B cell (primary cell): Measurements from ENCODE around the gene MFSD11. TPM values are rescaled to one million over a fixed set of nuclear protein-coding genes. Genes with fewer than 3 reads are reported as not detected.
"Not testable (repeated sequence)": the region's sequence is repeated elsewhere in the genome, so short reads cannot be mapped to it uniquely, and the experiment has no call there.

Source experiments
- ATAC-seq: fragments of 200-7000 bp; cut with Tn5 transposase; one replicate; pipeline ENCODE4 v1.10.0; 2021; ENCODE audit warnings: low read depth, mild to moderate bottlenecking, moderate number of reproducible peaks, moderate library complexity
- CTCF ChIA-PET: fragments of 350-600 bp; sonication (Branson Sonifier 250); formaldehyde crosslinking; loops from one replicate; lab custom pipeline; 2021; ENCODE audit warnings: antibody characterized with exemption, inconsistent platforms; lab: Charles Lee
- POLR2A ChIA-PET: fragments of 350-600 bp; sonication (Branson Sonifier 250); formaldehyde crosslinking; loops from one replicate; lab custom pipeline; 2021; ENCODE audit warnings: antibody characterized with exemption; lab: Charles Lee
- DNase-seq: peaks from one replicate; pipeline ENCODE4 v3.0.0; 2013
- H2AFZ ChIP-seq: 2 replicates; pipeline ENCODE4 v1.6.1; 2012; ENCODE audit warnings: mild to moderate bottlenecking, low read depth, low read length; ENCODE audit not compliant: insufficient read depth, poor library complexity, severe bottlenecking
- H3K27ac ChIP-seq, 2 donors: 1 replicate in 1 of 2; 2 replicates in 1 of 2; pipeline ENCODE4 v1.5.1; 2012 to 2013; ENCODE audit warnings: low read length in 2 of 2, mild to moderate bottlenecking in 2 of 2, moderate library complexity in 1 of 2
- H3K27me3 ChIP-seq, 4 experiments: fragments of 200-600 bp in 1 of 4; sonication (generic) in 1 of 4; replicated peaks in 1 of 4; 1 replicate in 2 of 4; 2 replicates in 2 of 4; pipeline versions ENCODE4 v1.6.1 to v1.7.0; 2013 to 2016; ENCODE audit warnings: low read length in 3 of 4, mild to moderate bottlenecking in 2 of 4, mixed read lengths in 1 of 4, moderate library complexity in 1 of 4; ENCODE audit not compliant: insufficient read depth in 4 of 4, control insufficient read depth in 3 of 4; ENCODE audit errors: control extremely low read depth in 1 of 4
- H3K36me3 ChIP-seq, 2 experiments: replicated peaks in 1 of 2; 1 replicate in 1 of 2; 2 replicates in 1 of 2; pipeline versions ENCODE4 v1.6.1 to v1.7.1; 2013; ENCODE audit warnings: low read length in 1 of 2; ENCODE audit not compliant: insufficient read depth in 2 of 2, control insufficient read depth in 1 of 2; ENCODE audit errors: control extremely low read depth in 1 of 2, extremely low read depth in 1 of 2
- H3K4me1 ChIP-seq, 2 donors: fragments of 200-600 bp in 1 of 2; sonication (generic) in 1 of 2; 1 replicate in 1 of 2; 2 replicates in 1 of 2; pipeline versions ENCODE4 v1.5.1 to v1.6.1; 2013 to 2017; ENCODE audit warnings: low read length in 2 of 2; ENCODE audit not compliant: control insufficient read depth in 2 of 2, insufficient read depth in 2 of 2
- H3K4me2 ChIP-seq: replicated peaks from 2 replicates; pipeline ENCODE3; 2012; ENCODE audit warnings: mild to moderate bottlenecking, low read depth, low read length; ENCODE audit not compliant: poor library complexity, severe bottlenecking
- H3K4me3 ChIP-seq, 5 experiments: fragments of 200-600 bp in 1 of 5; sonication (generic) in 1 of 5; 1 replicate in 3 of 5; 2 replicates in 2 of 5; pipeline versions ENCODE4 v1.5.1 to v1.7.0; 2011 to 2016; ENCODE audit warnings: low read length in 4 of 5, mild to moderate bottlenecking in 4 of 5, low read depth in 2 of 5, control low read depth in 1 of 5, moderate library complexity in 1 of 5; ENCODE audit not compliant: insufficient read depth in 1 of 5; ENCODE audit errors: control extremely low read depth in 1 of 5, extremely low read depth in 1 of 5
- H3K79me2 ChIP-seq: fragments of 200-600 bp; sonication (generic); one replicate; pipeline ENCODE4 v1.6.0; 2016; ENCODE audit warnings: low read length; ENCODE audit not compliant: control insufficient read depth, insufficient read depth
- H3K9ac ChIP-seq: fragments of 200-600 bp; sonication (generic); 2 replicates; pipeline ENCODE4 v1.6.1; 2017; ENCODE audit warnings: mild to moderate bottlenecking, low read length, moderate library complexity
- H3K9me3 ChIP-seq, 3 donors: one replicate each; pipeline versions ENCODE4 v1.6.1 to v1.7.1; 2013; ENCODE audit warnings: low read length in 2 of 3; ENCODE audit not compliant: control insufficient read depth in 2 of 3, insufficient read depth in 1 of 3; ENCODE audit errors: control extremely low read depth in 1 of 3
- H4K20me1 ChIP-seq: 2 replicates; pipeline ENCODE4 v1.6.0; 2012; ENCODE audit warnings: mild to moderate bottlenecking, low read length; ENCODE audit not compliant: insufficient read depth, control insufficient read depth, poor library complexity, severe bottlenecking
- H3K27ac Mint-ChIP-seq: one replicate; pipeline ENCODE4 v1.8.0; 2021; ENCODE audit warnings: mixed read lengths
- H3K27me3 Mint-ChIP-seq: one replicate; pipeline ENCODE4 v1.8.0; 2021; ENCODE audit warnings: mixed read lengths
- H3K4me1 Mint-ChIP-seq: one replicate; pipeline ENCODE4 v1.8.0; 2021; ENCODE audit warnings: mixed read lengths
- H3K4me3 Mint-ChIP-seq: one replicate; pipeline ENCODE4 v1.8.0; 2021; ENCODE audit warnings: mixed read lengths
- H3K9me3 Mint-ChIP-seq: one replicate; pipeline ENCODE4 v1.8.0; 2022; ENCODE audit warnings: mixed read lengths; ENCODE audit not compliant: insufficient read depth
- EZH2 ChIP-seq: IDR thresholded peaks from 2 replicates; pipeline ENCODE4 v1.6.1; 2012; ENCODE audit warnings: borderline replicate concordance, low read depth, mild to moderate bottlenecking, moderate library complexity, low read length; ENCODE audit not compliant: insufficient read depth, poor library complexity, severe bottlenecking
- WGBS: methylation state at CpG from one replicate; pipeline ENCODE4 v1.1.5; 2013; ENCODE audit warnings: missing lambda C conversion rate; ENCODE audit not compliant: insufficient coverage; 5-methylcytosine and 5-hydroxymethylcytosine counted together
- intact Hi-C: fragments of 100-400 bp; cut with micrococcal nuclease; formaldehyde crosslinking; loops from one replicate; pipeline ENCODE4 v1.10.0; 2022
- polyA plus RNA-seq: library from polyadenylated mRNA; depleted of rRNA; stranded (reverse); fragments of >200 nt; gene quantifications from 2 replicates; pipeline ENCODE4 v1.2.3, GENCODE V29; 2012
- total RNA-seq, 2 donors: library from RNA; stranded (reverse); fragments of 120-200 nt in 1 of 2; gene quantifications; 1 replicate in 1 of 2; 2 replicates in 1 of 2; pipeline versions ENCODE4 v1.2.3 to v1.2.4, GENCODE V29; 2013 to 2022
- TF ChIP-seq, protein P1 (sequence below): fragments of 200-600 bp; IDR thresholded peaks from one replicate; pipeline ENCODE4 v1.8.0; 2022; ENCODE audit warnings: antibody characterized with exemption, mild to moderate bottlenecking

Gene MFSD11
- total and polyA plus RNA-seq, 2 donors (not counting 1 experiment from before 2014, with no cell fraction given) = 24.5 to 36.4 TPM

GRCh38 chr17:76710863-76711611 is 26.9 kb upstream of the MFSD11 start, which contains the start of gene MXRA7:
TSS of gene MXRA7 (minus strand) at chr17:76710965. CDS start at chr17:76710946, 19 bp downstream.
- Mint-ChIP-seq H3K4me1 (peaks cover 27% of the 10 kb centered on the region), H3K27ac (no peak within 1 kb of the TSS), H3K4me3 (peak within 1 kb of the TSS; percentile 82), H3K9me3 (no peaks in the 10 kb centered on the region), H3K27me3 (no peaks in the 10 kb centered on the region)
- H3K79me2 ChIP-seq = peaks cover 16% of the 10 kb centered on the region
- ChIA-PET POLR2A (no interaction called here), CTCF (interaction anchor here (0.9 to 7.4 kb wide), 4 partner anchors 14 to 188 kb away, joined by 3 to 56 read pairs (median 22); partner anchors contain the start of genes JMJD6 and METTL23)
- H3K4me3 ChIP-seq = peak within 1 kb of the TSS in 3 of 5 experiments; percentile 52 to 56 (median 54)
- DNase-seq (peak; percentile 73), ATAC-seq (peak; percentile 95)
- WGBS = 7% methylated on average over 53 of the region's 56 CpGs
- H3K9ac ChIP-seq = peak within 1 kb of the TSS; percentile 56
- TF ChIP-seq, protein P1, sequence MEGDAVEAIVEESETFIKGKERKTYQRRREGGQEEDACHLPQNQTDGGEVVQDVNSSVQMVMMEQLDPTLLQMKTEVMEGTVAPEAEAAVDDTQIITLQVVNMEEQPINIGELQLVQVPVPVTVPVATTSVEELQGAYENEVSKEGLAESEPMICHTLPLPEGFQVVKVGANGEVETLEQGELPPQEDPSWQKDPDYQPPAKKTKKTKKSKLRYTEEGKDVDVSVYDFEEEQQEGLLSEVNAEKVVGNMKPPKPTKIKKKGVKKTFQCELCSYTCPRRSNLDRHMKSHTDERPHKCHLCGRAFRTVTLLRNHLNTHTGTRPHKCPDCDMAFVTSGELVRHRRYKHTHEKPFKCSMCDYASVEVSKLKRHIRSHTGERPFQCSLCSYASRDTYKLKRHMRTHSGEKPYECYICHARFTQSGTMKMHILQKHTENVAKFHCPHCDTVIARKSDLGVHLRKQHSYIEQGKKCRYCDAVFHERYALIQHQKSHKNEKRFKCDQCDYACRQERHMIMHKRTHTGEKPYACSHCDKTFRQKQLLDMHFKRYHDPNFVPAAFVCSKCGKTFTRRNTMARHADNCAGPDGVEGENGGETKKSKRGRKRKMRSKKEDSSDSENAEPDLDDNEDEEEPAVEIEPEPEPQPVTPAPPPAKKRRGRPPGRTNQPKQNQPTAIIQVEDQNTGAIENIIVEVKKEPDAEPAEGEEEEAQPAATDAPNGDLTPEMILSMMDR = no peak
- TF ChIP-seq EZH2 = no peak
- H3K9me3 ChIP-seq = no peaks in the 10 kb centered on the region
- H4K20me1 ChIP-seq = peaks cover 12% of the 10 kb centered on the region
- H3K36me3 ChIP-seq = peaks cover 5 to 11% of the 10 kb centered on the region in 2 experiments
- H3K4me2 ChIP-seq = peak within 1 kb of the TSS; percentile 85
- no peaks in the 10 kb centered on the region for H3K27me3 ChIP-seq
- peaks cover 25 to 31% of the 10 kb centered on the region in 2 donors for H3K4me1 ChIP-seq
- no peak within 1 kb of the TSS for H3K27ac ChIP-seq
- H2AFZ ChIP-seq = peak within 1 kb of the TSS; percentile 81
- intact Hi-C loops = loop anchor here (2.0 to 5.0 kb wide), 3 partner anchors 16 to 154 kb away; partner anchors contain the start of genes JMJD6 and METTL23

- WGBS = 96% methylated on average over 4 of the region's 7 CpGs
- H3K9me3 ChIP-seq = not testable (repeated sequence)
- intact Hi-C loops = loop anchor here (5.0 kb wide), 1 partner anchor 155 kb away; no protein-coding TSS in a partner anchor
Observed at GRCh38 chr17:76712321-76712720, 25.6 kb upstream of the MFSD11 start.

More at GRCh38 chr17:76712321-76712720, 25.6 kb upstream of the MFSD11 start:
- DNase-seq, H3K27ac Mint-ChIP-seq, H3K27me3 ChIP-seq, H3K9ac ChIP-seq, H3K4me3 ChIP-seq, H3K4me3 Mint-ChIP-seq, H3K9me3 Mint-ChIP-seq, H3K4me2 ChIP-seq, H3K27ac ChIP-seq, ATAC-seq, H3K27me3 Mint-ChIP-seq, H2AFZ ChIP-seq: not testable (repeated sequence)
- H3K4me1 Mint-ChIP-seq = peaks cover 30% of the 10 kb centered on the region
- peaks cover 27 to 36% of the 10 kb centered on the region in 2 donors for H3K4me1 ChIP-seq
- ChIA-PET POLR2A (interaction anchor here (0.6 kb wide), 1 partner anchor 24 kb away, joined by 9 read pairs; no protein-coding TSS in a partner anchor), CTCF (interaction anchor here (0.6 to 7.4 kb wide), 7 partner anchors 8 to 220 kb away, joined by 3 to 56 read pairs (median 5); partner anchors contain the start of genes JMJD6 and METTL23)
- H3K36me3 ChIP-seq = peaks cover 6 to 24% of the 10 kb centered on the region in 2 experiments
- H3K79me2 ChIP-seq = peaks cover 16% of the 10 kb centered on the region
- H4K20me1 ChIP-seq = peaks cover 12% of the 10 kb centered on the region
